A549 (cell line): Measurements from ENCODE around the gene ADCY7. TPM values are rescaled to one million over a fixed set of nuclear protein-coding genes. Genes with fewer than 3 reads are reported as not detected.

ENCODE experiments used
- ATAC-seq, 2 experiments: fragments of 200-7000 bp in 1 of 2; fragments of >200 bp in 1 of 2; cut with Nextera tagmentation in 1 of 2; cut with Tn5 transposase in 1 of 2; 3 replicates each; pipeline versions ENCODE4 v1.8.0 to v1.9.1; 2018 to 2020; ENCODE audit warnings: mild to moderate bottlenecking in 1 of 2, moderate library complexity in 1 of 2
- CTCF ChIA-PET: fragments of 300-600 bp; sonication (Branson Sonifier 250); formaldehyde crosslinking; extraction: SDS; loops from one replicate; lab custom pipeline; 2021; ENCODE audit warnings: antibody characterized with exemption, inconsistent platforms; lab: Yijun Ruan, JAX
- POLR2A ChIA-PET: fragments of 350-600 bp; formaldehyde crosslinking; extraction: SDS; loops from one replicate; lab custom pipeline; 2021; ENCODE audit warnings: antibody characterized with exemption, inconsistent platforms; lab: Yijun Ruan, JAX
- DNase-seq, 2 experiments: peaks; one replicate each; pipeline versions ENCODE4 v3.0.0 to v3.0.0-alpha.2; 2011 to 2016; ENCODE audit warnings: low read depth in 1 of 2, low spot score in 1 of 2
- FAIRE-seq: peaks from 2 replicates; lab custom pipeline; 2011; peaks lifted over from hg19 to GRCh38; lab: Jason Lieb, UNC
- H3K27ac ChIP-seq, 2 experiments: fragments of >200 bp; sonication (Bioruptor Twin); formaldehyde crosslinking; 3 replicates each; pipeline ENCODE4 v1.5.1; 2016 to 2017
- H3K4me1 ChIP-seq: fragments of >200 bp; sonication (Bioruptor Twin); formaldehyde crosslinking; 3 replicates; pipeline ENCODE4 v1.6.1; 2016
- H3K4me2 ChIP-seq: fragments of >200 bp; sonication (Bioruptor Twin); formaldehyde crosslinking; 3 replicates; pipeline ENCODE4 v1.6.1; 2016
- H3K4me3 ChIP-seq: fragments of >200 bp; sonication (Bioruptor Twin); formaldehyde crosslinking; 3 replicates; pipeline ENCODE4 v1.5.1; 2016
- H3K9me3 ChIP-seq: fragments of >200 bp; sonication (Bioruptor Twin); formaldehyde crosslinking; 3 replicates; pipeline ENCODE4 v1.6.1; 2016
- BHLHE40 ChIP-seq: IDR thresholded peaks from 2 replicates; pipeline ENCODE4 v1.6.1; 2012; ENCODE audit warnings: low read depth, low read length, inconsistent platforms
- CBX8 ChIP-seq: fragments of 200-600 bp; sonication (generic); IDR thresholded peaks from 2 replicates; pipeline ENCODE4 v1.6.1; 2016
- CHD4 ChIP-seq: fragments of 200-600 bp; sonication (generic); IDR thresholded peaks from 2 replicates; pipeline ENCODE4 v1.6.1; 2016; ENCODE audit warnings: antibody characterized with exemption, mild to moderate bottlenecking, borderline replicate concordance
- EHF ChIP-seq: fragments of 250-450 bp; sonication (Bioruptor Pico); IDR thresholded peaks from 2 replicates; pipeline ENCODE4 v1.5.0; 2020; ENCODE audit warnings: mild to moderate bottlenecking
- ESRRA ChIP-seq: fragments of 150-350 bp; IDR thresholded peaks from 2 replicates; pipeline ENCODE4 v1.6.1; 2014; ENCODE audit warnings: mild to moderate bottlenecking, low read length, borderline replicate concordance
- FOXS1 ChIP-seq: fragments of 250-450 bp; sonication (Bioruptor Pico); IDR thresholded peaks from 2 replicates; pipeline ENCODE4 v1.5.0; 2020; ENCODE audit warnings: mild to moderate bottlenecking, moderate library complexity
- GATA3 ChIP-seq: IDR thresholded peaks from 2 replicates; pipeline ENCODE4 v1.6.1; 2012; ENCODE audit warnings: borderline replicate concordance
- HOXA7 ChIP-seq: fragments of 250-450 bp; sonication (Bioruptor Pico); IDR thresholded peaks from 2 replicates; pipeline ENCODE4 v1.5.0; 2020; ENCODE audit warnings: mild to moderate bottlenecking, moderate library complexity
- MAFK ChIP-seq: fragments of 450-650 bp; IDR thresholded peaks from 2 replicates; pipeline ENCODE4 v1.6.1; 2014; ENCODE audit not compliant: partially characterized antibody
- NPAS2 ChIP-seq: fragments of 250-450 bp; sonication (Bioruptor Pico); IDR thresholded peaks from 2 replicates; pipeline ENCODE4 v1.8.0; 2022; ENCODE audit warnings: mild to moderate bottlenecking, moderate library complexity, borderline replicate concordance
- RAD21 ChIP-seq, 2 experiments: fragments of >200 bp in 1 of 2; sonication (Bioruptor Twin) in 1 of 2; formaldehyde crosslinking in 1 of 2; IDR thresholded peaks in 1 of 2; conservative IDR thresholded peaks in 1 of 2; 2 replicates in 1 of 2; 3 replicates in 1 of 2; pipeline ENCODE4 v1.6.1; 2012 to 2018; ENCODE audit warnings: inconsistent platforms in 1 of 2
- RCOR1 ChIP-seq: fragments of 150-350 bp; IDR thresholded peaks from 2 replicates; pipeline ENCODE4 v1.6.1; 2014; ENCODE audit warnings: antibody characterized with exemption, low read length, low read depth
- RNF2 ChIP-seq: fragments of 200-600 bp; sonication (generic); IDR thresholded peaks from 2 replicates; pipeline ENCODE4 v1.6.1; 2016; ENCODE audit warnings: low read depth, mild to moderate bottlenecking, antibody characterized with exemption, moderate library complexity, borderline replicate concordance
- SMC3 ChIP-seq: fragments of >200 bp; sonication (Bioruptor Twin); formaldehyde crosslinking; IDR thresholded peaks from 3 replicates; pipeline ENCODE4 v1.6.1; 2018; ENCODE audit warnings: inconsistent platforms
- ZC3H11A ChIP-seq: fragments of 450-650 bp; IDR thresholded peaks from 2 replicates; pipeline ENCODE4 v1.6.1; 2014; ENCODE audit warnings: antibody characterized with exemption, mild to moderate bottlenecking
- ZNF302 ChIP-seq: fragments of 250-450 bp; sonication (Bioruptor Pico); IDR thresholded peaks from 2 replicates; pipeline ENCODE4 v1.9.0; 2021; ENCODE audit warnings: inconsistent platforms, mild to moderate bottlenecking, moderate library complexity
- WGBS: methylation state at CpG from one replicate; pipeline ENCODE4 v1.1.6; 2017; ENCODE audit errors: missing lambda C conversion rate; 5-methylcytosine and 5-hydroxymethylcytosine counted together
- polyA plus RNA-seq, 4 experiments: library from polyadenylated mRNA; depleted of rRNA in 3 of 4; stranded (reverse); fragments of >200 nt; fragmentation: RNase III in 1 of 4; extraction: RNeasy Plus Mini Kit Qiagen cat#74134 plus additional on column Dnase treatment in 1 of 4; gene quantifications; 2 replicates in 3 of 4; 3 replicates in 1 of 4; pipeline ENCODE4 v1.2.3, GENCODE V29; 2011 to 2017
- TF ChIP-seq, protein P1 (sequence below): IDR thresholded peaks from 2 replicates; pipeline ENCODE4 v1.6.1; 2012
- TF ChIP-seq, protein P2 (sequence below): fragments of 200-600 bp; sonication (generic); IDR thresholded peaks from 2 replicates; pipeline ENCODE4 v1.6.1; 2016; ENCODE audit warnings: antibody characterized with exemption, mild to moderate bottlenecking, moderate library complexity
- TF ChIP-seq, protein P3 (sequence below): fragments of 150-350 bp; IDR thresholded peaks from 2 replicates; pipeline ENCODE4 v1.6.1; 2014; ENCODE audit warnings: low read depth, mild to moderate bottlenecking, low read length
- TF ChIP-seq, protein P4 (sequence below): fragments of 450-650 bp; IDR thresholded peaks from 2 replicates; pipeline ENCODE4 v1.6.1; 2014; ENCODE audit warnings: antibody characterized with exemption
- TF ChIP-seq, protein P5 (sequence below): fragments of 250-450 bp; sonication (Bioruptor Pico); IDR thresholded peaks from 2 replicates; pipeline ENCODE4 v1.5.0; 2020; ENCODE audit warnings: low read depth, mild to moderate bottlenecking, moderate library complexity
- TF ChIP-seq, protein P6 (sequence below): IDR thresholded peaks from 2 replicates; pipeline ENCODE4 v1.6.1; 2012

ADCY7 gene
- polyA plus RNA-seq, 2 of the 4 experiments (the other 2 are of a cell fraction) = 10.5 to 18.7 TPM

DNA sequence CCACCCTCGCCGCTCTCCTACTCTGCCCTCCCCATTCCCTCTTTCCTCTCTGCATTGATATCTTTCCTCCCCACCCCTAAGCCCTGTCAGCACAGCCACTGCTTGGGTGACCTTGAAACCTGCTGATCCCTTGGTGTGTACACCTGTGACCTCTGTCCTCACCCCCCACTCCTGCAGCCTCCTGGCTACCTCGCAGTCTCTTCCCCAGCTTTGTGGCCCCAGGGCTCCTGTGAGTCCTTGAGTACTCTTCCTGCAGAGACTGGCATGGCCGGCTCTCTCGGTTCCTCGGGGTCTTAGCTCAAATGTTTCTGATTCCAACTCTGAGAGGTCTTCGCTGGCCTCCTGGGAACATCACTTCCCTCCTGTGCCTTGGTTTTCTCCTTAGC is 31.7 kb downstream of the ADCY7 start:
- no peaks in the 10 kb centered on the region for H3K9me3 ChIP-seq
- H3K4me2 ChIP-seq = no peak overlapping the region
- WGBS = 86% methylated on average over 7 of the region's 7 CpGs
- peaks cover 23% of the 10 kb centered on the region for H3K4me1 ChIP-seq
- POLR2A ChIA-PET = no interaction called here
- ATAC-seq = no peak
- FAIRE-seq = no peak
- H3K27ac ChIP-seq = no peak overlapping the region
- DNase-seq = no peak
- H3K4me3 ChIP-seq = no peak overlapping the region
- TF ChIP-seq, protein P1, sequence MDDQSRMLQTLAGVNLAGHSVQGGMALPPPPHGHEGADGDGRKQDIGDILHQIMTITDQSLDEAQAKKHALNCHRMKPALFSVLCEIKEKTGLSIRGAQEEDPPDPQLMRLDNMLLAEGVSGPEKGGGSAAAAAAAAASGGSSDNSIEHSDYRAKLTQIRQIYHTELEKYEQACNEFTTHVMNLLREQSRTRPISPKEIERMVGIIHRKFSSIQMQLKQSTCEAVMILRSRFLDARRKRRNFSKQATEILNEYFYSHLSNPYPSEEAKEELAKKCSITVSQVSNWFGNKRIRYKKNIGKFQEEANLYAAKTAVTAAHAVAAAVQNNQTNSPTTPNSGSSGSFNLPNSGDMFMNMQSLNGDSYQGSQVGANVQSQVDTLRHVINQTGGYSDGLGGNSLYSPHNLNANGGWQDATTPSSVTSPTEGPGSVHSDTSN = no peak
- TF ChIP-seq, protein P2, sequence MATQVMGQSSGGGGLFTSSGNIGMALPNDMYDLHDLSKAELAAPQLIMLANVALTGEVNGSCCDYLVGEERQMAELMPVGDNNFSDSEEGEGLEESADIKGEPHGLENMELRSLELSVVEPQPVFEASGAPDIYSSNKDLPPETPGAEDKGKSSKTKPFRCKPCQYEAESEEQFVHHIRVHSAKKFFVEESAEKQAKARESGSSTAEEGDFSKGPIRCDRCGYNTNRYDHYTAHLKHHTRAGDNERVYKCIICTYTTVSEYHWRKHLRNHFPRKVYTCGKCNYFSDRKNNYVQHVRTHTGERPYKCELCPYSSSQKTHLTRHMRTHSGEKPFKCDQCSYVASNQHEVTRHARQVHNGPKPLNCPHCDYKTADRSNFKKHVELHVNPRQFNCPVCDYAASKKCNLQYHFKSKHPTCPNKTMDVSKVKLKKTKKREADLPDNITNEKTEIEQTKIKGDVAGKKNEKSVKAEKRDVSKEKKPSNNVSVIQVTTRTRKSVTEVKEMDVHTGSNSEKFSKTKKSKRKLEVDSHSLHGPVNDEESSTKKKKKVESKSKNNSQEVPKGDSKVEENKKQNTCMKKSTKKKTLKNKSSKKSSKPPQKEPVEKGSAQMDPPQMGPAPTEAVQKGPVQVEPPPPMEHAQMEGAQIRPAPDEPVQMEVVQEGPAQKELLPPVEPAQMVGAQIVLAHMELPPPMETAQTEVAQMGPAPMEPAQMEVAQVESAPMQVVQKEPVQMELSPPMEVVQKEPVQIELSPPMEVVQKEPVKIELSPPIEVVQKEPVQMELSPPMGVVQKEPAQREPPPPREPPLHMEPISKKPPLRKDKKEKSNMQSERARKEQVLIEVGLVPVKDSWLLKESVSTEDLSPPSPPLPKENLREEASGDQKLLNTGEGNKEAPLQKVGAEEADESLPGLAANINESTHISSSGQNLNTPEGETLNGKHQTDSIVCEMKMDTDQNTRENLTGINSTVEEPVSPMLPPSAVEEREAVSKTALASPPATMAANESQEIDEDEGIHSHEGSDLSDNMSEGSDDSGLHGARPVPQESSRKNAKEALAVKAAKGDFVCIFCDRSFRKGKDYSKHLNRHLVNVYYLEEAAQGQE = no peak
- TF ChIP-seq SMC3 = no peak
- TF ChIP-seq, protein P3, sequence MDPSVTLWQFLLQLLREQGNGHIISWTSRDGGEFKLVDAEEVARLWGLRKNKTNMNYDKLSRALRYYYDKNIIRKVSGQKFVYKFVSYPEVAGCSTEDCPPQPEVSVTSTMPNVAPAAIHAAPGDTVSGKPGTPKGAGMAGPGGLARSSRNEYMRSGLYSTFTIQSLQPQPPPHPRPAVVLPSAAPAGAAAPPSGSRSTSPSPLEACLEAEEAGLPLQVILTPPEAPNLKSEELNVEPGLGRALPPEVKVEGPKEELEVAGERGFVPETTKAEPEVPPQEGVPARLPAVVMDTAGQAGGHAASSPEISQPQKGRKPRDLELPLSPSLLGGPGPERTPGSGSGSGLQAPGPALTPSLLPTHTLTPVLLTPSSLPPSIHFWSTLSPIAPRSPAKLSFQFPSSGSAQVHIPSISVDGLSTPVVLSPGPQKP = no peak
- no peak for TF ChIP-seq RAD21 (conservative IDR thresholded peaks at IDR 0.05 in 1 of 2, IDR thresholded peaks at IDR 0.05 in 1 of 2)
- TF ChIP-seq BHLHE40 = no peak
- no peak for TF ChIP-seq NPAS2 (CRISPR knock-in tag)
- TF ChIP-seq RCOR1 = no peak
- TF ChIP-seq GATA3 = no peak
- TF ChIP-seq, protein P4, sequence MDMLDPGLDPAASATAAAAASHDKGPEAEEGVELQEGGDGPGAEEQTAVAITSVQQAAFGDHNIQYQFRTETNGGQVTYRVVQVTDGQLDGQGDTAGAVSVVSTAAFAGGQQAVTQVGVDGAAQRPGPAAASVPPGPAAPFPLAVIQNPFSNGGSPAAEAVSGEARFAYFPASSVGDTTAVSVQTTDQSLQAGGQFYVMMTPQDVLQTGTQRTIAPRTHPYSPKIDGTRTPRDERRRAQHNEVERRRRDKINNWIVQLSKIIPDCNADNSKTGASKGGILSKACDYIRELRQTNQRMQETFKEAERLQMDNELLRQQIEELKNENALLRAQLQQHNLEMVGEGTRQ = no peak
- TF ChIP-seq CBX8 = no peak
- no peak for TF ChIP-seq HOXA7 (CRISPR knock-in tag)
- no peak for TF ChIP-seq FOXS1 (CRISPR knock-in tag)
- no peak for TF ChIP-seq ESRRA
- TF ChIP-seq CHD4 = no peak
- no peak for TF ChIP-seq EHF (CRISPR knock-in tag)
- TF ChIP-seq, all 56 proteins: peak for 0
- CTCF ChIA-PET = interaction anchor here (1.3 kb wide), 1 partner anchor 367 kb away, joined by 3 read pairs; no protein-coding TSS in a partner anchor

DNA sequence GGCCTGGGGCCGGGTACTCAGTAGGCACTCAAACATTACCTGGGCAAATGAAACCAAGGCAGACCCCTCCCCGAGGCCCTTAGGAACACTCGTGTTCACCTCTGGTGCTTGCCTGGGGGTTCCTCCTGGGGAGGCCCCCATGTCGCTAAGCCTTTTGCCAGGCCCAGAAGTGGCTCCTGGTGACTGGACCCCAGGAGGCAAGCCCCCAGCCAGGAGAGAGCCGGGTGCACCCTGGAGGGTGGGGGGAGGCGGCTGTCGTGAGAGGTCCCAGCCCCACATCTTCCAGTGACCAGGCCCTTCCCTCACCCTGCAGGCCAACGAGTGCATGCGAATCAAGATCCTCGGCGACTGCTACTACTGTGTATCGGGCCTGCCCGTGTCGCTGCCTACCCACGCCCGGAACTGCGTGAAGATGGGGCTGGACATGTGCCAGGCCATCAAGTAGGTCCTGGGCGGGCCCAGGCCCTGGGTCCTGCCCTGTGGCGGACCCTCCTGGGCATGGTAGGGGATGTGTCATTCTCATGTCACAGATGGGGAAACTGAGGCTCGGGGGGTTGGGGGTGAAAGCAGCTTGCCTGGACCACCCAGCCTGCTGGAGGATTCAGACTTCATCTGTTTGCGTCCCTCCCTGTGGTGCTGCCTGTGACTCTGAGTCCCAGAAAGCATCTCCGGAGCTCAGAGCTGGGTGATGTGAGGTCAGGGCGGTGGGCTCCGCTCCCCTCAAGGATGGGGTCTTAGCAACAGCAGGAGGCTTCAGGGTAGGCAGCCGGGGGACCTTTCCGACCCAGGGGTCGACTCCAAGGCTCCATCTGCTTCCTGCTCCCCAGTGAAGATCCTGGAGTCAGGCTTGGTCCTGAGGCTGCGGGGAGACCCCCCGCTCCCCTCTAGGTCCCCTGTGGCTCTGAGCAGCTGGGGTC is 32.5 kb downstream of the ADCY7 start:
- Histone ChIP-seq H3K27ac (no peak overlapping the region), H3K4me1 (peaks cover 24% of the 10 kb centered on the region), H3K4me3 (no peak overlapping the region), H3K9me3 (no peaks in the 10 kb centered on the region), H3K4me2 (no peak overlapping the region)
- WGBS = 84% methylated on average over 25 of the region's 29 CpGs
- DNase-seq (no peak), FAIRE-seq (no peak), ATAC-seq (no peak)
- POLR2A ChIA-PET = no interaction called here
- TF ChIP-seq, protein P5, sequence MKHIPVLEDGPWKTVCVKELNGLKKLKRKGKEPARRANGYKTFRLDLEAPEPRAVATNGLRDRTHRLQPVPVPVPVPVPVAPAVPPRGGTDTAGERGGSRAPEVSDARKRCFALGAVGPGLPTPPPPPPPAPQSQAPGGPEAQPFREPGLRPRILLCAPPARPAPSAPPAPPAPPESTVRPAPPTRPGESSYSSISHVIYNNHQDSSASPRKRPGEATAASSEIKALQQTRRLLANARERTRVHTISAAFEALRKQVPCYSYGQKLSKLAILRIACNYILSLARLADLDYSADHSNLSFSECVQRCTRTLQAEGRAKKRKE (CRISPR knock-in tag) = no peak
- TF ChIP-seq ZNF302 = no peak
- TF ChIP-seq, protein P6, sequence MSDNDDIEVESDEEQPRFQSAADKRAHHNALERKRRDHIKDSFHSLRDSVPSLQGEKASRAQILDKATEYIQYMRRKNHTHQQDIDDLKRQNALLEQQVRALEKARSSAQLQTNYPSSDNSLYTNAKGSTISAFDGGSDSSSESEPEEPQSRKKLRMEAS = no peak
- TF ChIP-seq RNF2 = no peak
- TF ChIP-seq ZC3H11A = no peak
- TF ChIP-seq, protein P4 = no peak
- no peak for TF ChIP-seq MAFK
- CTCF ChIA-PET = interaction anchor here (0.7 to 1.3 kb wide), 2 partner anchors 27 to 367 kb away, joined by 3 read pairs; no protein-coding TSS in a partner anchor
